ENCODE results near the gene CYB5D1. TPM values are rescaled to one million over a fixed set of nuclear protein-coding genes. Genes with fewer than 3 reads are reported as not detected.

CYB5D1 gene
- total RNA-seq, 1 experiment from 2014 or later = 18.2 TPM

GRCh38 chr17:7831233-7831632, 26.6 kb upstream of the CYB5D1 start:
- Histone ChIP-seq H3K27me3 (peaks cover 2% of the 10 kb centered on the region; the same call in 1 of the 2 replicates), H3K4me3 (no peak overlapping the region), H3K9me3 (no peaks in the 10 kb centered on the region), H3K36me3 (no peaks in the 10 kb centered on the region)
- DNase-seq = no peak

DNA sequence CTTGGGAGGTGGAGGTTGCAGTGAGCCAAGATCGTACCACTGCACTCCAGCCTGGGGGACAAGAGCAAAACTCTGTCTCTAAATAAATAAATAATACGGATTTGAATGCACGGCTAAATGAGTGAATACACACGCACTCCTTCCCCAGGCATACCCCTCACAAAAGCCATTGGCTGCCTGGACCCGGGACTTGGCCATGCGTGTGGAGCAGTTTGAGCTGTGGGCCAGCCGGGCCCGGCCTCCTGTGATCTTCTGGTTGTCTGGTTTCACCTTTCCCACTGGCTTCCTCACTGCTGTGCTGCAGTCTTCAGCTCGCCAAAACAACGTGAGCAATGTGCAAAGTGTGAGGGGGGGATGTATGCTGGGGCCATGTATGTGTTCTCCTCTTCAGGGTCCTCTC, 25.4 kb upstream of the CYB5D1 start:
- no peak overlapping the region for H3K4me3 ChIP-seq
- DNase-seq = no peak

DNA sequence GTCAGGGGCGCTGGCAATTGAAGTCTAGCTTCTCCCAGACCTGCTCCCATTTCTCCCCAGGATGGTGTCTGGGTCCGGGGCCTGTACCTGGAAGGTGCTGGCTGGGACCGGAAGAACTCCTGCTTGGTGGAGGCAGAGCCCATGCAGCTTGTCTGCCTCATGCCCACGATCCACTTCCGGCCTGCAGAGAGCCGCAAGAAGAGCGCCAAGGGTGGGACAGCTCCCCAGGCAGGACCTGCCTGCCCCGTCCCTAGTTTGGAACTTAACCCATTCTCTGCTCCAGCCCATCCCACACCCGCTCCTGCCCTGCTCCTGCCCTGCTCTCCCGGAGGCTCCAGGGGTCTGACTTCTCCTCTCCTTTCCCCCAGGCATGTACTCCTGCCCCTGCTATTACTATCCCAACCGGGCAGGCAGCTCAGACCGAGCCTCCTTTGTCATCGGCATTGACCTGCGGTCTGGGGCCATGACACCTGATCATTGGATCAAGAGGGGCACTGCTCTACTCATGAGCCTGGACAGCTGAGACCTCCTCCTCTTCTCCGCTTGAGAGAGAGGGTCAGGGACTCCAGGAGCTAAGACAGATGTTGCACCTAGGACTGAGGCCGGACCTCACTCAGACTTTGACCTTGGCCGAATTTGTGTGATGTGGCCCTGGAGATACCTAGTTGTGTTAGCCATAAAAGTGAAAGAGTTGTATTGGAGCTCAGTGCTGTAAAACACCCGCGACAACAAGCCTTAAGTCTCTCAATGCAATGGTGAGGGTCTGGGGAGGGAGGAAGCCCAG, 24.6 kb upstream of the CYB5D1 start:
- H3K4me3 ChIP-seq = peak overlapping the region; percentile 93
- H3K36me3 ChIP-seq = no peaks in the 10 kb centered on the region
- H3K9me3 ChIP-seq = no peaks in the 10 kb centered on the region
- peaks cover 2% of the 10 kb centered on the region; the same call in 1 of the 2 replicates for H3K27me3 ChIP-seq
- no peak for DNase-seq

More for the DNA sequence above, 25.4 kb upstream of the CYB5D1 start:
- H3K9me3 ChIP-seq = no peaks in the 10 kb centered on the region
- no peaks in the 10 kb centered on the region for H3K36me3 ChIP-seq
- H3K27me3 ChIP-seq = peaks cover 2% of the 10 kb centered on the region; the same call in 1 of the 2 replicates

GRCh38 chr17:7833795-7834541, 23.8 kb upstream of the CYB5D1 start, which contains the start of gene KDM6B:
KDM6B (plus strand) TSS chr17:7834217; CDS start chr17:7845555, 11,338 bp downstream.
- Histone ChIP-seq H3K36me3 (no peaks in the 10 kb centered on the region), H3K9me3 (no peaks in the 10 kb centered on the region), H3K27me3 (peaks cover 2% of the 10 kb centered on the region; the same call in 1 of the 2 replicates), H3K4me3 (peak within 1 kb of the TSS; percentile 93)
- DNase-seq = peak; percentile 90

- peak overlapping the region; percentile 93 for H3K4me3 ChIP-seq
- H3K27me3 ChIP-seq = peaks cover 2% of the 10 kb centered on the region; the same call in 1 of the 2 replicates
- H3K9me3 ChIP-seq = no peaks in the 10 kb centered on the region
- no peaks in the 10 kb centered on the region for H3K36me3 ChIP-seq
- DNase-seq = peak; percentile 73
Measured at GRCh38 chr17:7834542-7834956, 23.3 kb upstream of the CYB5D1 start.

DNA sequence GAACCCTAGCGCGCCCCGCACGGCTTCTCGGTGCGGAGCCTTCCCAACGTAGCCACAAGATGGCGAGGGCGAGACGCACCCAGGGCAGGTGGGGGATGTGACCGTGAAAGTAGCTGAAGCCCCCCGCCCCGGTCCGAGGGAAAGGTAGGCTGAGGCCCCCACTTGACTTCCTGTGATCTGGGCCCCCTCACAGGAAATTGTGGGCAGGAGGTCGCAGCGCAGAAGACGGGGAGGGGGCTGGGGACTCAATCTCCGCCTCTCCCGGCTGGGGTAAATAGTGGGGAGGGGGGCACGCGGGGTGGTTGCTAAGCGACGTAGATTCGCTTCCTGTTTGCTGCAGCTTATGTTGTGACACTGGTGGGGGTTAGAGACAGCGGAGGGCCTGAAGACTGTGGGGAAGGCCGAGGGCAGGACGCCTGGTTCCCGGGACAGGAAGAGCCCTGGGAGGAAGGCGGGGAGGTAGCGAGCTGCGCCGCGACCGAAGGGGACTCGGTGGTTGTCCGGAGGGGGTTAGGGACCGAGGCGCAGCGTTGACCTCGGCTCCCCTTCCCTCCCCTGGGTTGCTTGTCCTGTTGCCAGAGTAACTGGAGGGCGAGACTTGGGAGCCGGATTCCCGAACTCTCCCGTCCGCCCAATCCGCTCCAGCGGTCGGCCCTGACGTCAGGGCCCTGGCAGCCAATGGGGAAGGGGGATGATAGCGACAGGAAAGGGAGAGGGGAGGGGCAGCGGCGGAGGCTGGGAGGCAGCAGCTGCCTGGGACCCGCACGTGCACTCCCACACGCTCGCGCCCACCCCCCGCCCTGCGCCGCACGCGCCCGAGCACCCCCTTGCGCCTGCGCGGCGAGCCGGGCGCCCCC, 22.6 kb upstream of the CYB5D1 start:
- DNase-seq = peak; percentile 100

DNA sequence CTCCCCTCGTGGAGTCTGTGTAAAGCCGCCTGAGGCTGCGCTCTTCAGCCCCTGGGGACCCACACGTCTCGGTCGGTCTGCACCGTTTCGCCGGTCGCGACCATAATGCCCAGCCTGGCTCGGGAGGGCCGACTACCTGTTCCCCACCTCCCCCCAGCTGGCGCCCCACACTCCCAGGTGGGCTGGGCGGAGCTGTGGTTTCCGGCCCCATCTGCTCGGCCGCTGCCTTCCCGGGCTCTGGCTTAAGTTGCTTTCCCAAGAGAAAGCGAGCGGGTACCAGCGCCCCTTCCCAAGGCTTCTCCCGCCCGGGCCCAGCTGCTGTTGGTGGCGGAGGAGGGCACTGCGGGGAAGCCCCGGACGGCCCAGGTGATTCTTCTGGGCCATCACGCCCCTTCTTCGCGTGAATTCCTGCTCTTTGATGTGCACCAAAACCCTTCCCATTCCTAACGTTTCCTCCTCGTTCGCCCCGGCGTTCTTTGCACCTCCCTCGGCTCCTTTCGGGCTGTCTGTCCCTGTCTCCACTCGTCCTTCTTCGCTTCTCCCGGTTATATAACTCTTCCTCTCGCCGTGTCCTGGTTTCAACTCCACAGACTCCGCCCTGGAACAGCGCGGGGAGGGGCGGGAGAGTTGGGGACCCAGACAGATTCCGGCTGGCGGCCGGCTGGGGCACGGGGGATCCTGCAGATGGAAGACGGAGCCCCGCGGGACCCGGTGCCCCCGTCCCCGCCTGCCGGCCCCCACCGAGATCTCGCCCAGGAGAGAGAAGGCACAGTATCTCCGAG, 21.8 kb upstream of the CYB5D1 start:
- Histone ChIP-seq H3K27me3 (peaks cover 2% of the 10 kb centered on the region; the same call in 1 of the 2 replicates), H3K4me3 (peak overlapping the region; percentile 93), H3K9me3 (no peaks in the 10 kb centered on the region), H3K36me3 (peaks cover 6% of the 10 kb centered on the region)
- DNase-seq = no peak

More for the DNA sequence above, 22.6 kb upstream of the CYB5D1 start:
- no peaks in the 10 kb centered on the region for H3K9me3 ChIP-seq
- H3K27me3 ChIP-seq = peaks cover 2% of the 10 kb centered on the region; the same call in 1 of the 2 replicates
- peak overlapping the region; percentile 93 for H3K4me3 ChIP-seq
- no peaks in the 10 kb centered on the region for H3K36me3 ChIP-seq

DNA sequence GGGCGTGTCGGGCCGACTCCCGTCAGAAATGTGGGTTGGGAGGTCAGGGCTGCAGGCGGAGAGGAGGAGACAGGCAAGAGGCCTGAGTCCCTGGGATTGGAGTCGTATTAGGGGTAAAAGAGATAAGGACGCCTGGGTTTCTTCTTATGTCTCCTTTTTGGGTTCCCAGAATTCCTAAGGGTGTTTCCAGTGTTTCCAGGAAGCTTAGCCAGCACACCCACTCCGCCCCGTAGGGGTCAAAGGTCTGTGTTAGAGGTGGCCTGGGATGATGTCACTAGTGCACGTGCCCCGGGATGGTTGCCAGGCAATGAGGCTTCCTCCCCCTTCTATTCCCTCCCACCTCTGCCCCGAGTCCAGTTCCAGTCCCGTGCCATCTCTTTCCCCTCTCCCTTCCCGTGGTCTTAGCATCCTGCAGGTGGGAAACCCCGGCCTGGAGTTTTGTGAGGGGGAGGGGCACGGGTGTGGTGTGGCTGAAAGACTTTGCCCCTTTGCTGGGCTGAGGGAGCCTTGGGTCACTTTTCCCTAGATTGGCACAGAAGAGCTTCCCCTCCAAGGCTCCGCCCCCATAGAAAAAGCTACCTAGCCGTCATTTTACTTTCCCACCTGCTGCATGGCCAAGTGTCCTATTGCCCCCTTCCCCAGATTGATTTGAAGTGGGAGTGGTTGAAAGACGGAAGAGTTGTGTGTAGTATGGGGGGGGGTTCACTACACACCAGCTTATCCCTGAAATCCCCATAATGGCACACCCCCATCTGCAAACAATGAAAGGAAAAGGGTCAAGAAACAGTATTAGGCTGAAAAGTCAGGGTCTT, 21.0 kb upstream of the CYB5D1 start:
- Histone ChIP-seq H3K9me3 (no peaks in the 10 kb centered on the region), H3K36me3 (peaks cover 10% of the 10 kb centered on the region), H3K4me3 (peak overlapping the region; percentile 93), H3K27me3 (peaks cover 2% of the 10 kb centered on the region; the same call in 1 of the 2 replicates)
- DNase-seq = peak; percentile 97

DNA sequence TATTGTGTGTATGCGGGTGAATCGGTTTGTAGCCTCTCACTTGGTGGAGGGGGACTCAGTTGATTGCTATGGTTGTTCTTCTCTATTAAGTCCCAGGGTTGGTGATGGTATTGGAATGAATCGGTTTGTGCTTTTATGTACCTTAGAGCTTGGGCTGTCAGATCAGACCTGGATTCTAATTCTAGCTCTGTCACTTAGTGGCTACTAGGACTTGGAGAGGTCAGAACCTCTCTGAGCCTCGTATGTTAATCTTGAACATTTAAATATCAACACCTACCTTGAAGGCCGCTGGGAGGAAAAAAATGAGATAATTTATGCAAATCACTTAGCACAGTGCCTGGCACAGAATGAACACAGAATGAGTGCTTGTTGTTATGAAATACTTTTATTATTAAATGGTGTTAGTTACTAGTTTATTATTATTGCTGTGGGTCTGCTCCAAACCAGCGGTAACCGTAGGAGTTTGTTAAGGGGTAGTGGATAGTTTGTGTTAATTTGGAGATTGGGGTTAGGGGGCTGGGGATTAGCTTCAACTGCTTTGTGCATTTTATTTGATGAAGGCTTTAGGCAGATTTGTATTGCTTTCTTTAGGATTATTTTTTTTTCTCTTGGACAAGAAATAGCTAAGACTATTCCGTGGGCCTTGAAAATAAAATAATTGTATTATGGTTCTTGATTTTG, 20.3 kb upstream of the CYB5D1 start:
- H3K9me3 ChIP-seq = no peaks in the 10 kb centered on the region
- no peak for DNase-seq
- H3K27me3 ChIP-seq = no peaks in the 10 kb centered on the region
- peaks cover 10% of the 10 kb centered on the region for H3K36me3 ChIP-seq
- H3K4me3 ChIP-seq = peak overlapping the region; percentile 93

- DNase-seq = peak; percentile 70
- peaks cover 10% of the 10 kb centered on the region for H3K36me3 ChIP-seq
- H3K27me3 ChIP-seq = no peaks in the 10 kb centered on the region
- no peaks in the 10 kb centered on the region for H3K9me3 ChIP-seq
- H3K4me3 ChIP-seq = peak overlapping the region; percentile 27
Measured at GRCh38 chr17:7838090-7839075, 19.4 kb upstream of the CYB5D1 start.

DNA sequence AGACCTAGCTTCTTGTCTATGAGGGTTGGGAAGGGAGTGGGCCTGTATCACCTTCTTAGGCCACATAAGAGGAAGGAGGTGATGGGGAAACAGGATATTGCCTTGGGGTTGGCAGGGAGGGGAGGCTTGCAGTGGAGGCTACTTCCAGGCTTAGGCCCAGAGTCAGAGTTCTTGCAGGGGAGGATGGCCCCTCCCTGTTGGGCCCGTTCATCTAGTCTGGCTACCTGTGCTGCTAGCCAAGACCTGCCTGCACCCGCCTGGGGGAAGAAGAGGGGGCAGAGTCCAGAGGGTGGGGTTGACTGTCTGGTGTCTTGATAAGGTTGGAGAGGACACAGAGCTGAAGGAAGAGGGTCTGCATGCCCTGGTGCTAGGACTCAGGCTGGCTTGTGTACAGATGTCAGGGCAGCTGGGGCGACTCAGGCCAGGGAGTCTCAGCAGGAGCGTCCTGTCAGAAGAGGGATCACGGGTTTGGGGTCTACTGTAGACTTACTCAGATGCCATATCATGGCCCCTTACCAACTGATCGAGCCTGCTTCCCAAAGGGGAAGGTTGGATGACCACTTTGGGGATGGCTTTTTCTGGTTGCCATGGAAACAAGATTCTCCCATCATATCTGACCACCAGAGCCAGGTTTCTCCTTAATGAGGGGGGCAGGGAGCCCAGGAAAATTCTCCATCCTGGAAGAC, 18.5 kb upstream of the CYB5D1 start:
- no peak overlapping the region for H3K4me3 ChIP-seq
- DNase-seq = no peak

DNA sequence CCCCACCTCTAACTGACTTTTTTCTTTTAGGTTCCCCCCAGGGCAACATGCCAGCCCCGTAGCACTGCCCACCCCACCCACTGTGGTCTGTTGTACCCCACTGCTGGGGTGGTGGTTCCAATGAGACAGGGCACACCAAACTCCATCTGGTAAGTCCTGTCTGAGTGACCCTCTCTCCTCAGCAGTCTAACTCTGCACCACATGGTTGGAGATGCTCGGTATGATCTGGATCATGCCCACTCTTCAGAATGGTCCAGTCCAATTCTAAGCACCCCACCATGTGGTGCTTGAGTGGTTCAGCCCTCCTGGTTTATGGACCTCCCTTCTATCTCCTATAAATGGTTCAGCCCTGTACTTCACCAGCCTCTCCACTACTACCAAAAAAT, 17.9 kb upstream of the CYB5D1 start:
- Histone ChIP-seq H3K36me3 (peaks cover 10% of the 10 kb centered on the region), H3K9me3 (no peaks in the 10 kb centered on the region), H3K4me3 (no peak overlapping the region), H3K27me3 (no peaks in the 10 kb centered on the region)
- no peak for DNase-seq

More for the DNA sequence above, 18.5 kb upstream of the CYB5D1 start:
- Histone ChIP-seq H3K27me3 (no peaks in the 10 kb centered on the region), H3K36me3 (peaks cover 10% of the 10 kb centered on the region), H3K9me3 (no peaks in the 10 kb centered on the region)

GRCh38 chr17:7840441-7840840, 17.4 kb upstream of the CYB5D1 start:
- H3K4me3 ChIP-seq = no peak overlapping the region
- DNase-seq = no peak
- no peaks in the 10 kb centered on the region for H3K27me3 ChIP-seq
- H3K9me3 ChIP-seq = no peaks in the 10 kb centered on the region
- H3K36me3 ChIP-seq = peaks cover 15% of the 10 kb centered on the region

Data from MG63 (cell line).